ENCODE measurements around the gene SAMD4B. TPM values are rescaled to one million over a fixed set of nuclear protein-coding genes. Genes with fewer than 3 reads are reported as not detected.

Gene SAMD4B
- total RNA-seq, 3 donors from 2014 or later, result 57.4 to 65.2 (median 59.7) TPM

GRCh38 chr19:39415111-39416046, 73.2 kb downstream of the SAMD4B start:
- H3K4me3 ChIP-seq, result peak overlapping the region in 2 of 3 donors; percentile 81 to 98
- TF ChIP-seq, protein P1, sequence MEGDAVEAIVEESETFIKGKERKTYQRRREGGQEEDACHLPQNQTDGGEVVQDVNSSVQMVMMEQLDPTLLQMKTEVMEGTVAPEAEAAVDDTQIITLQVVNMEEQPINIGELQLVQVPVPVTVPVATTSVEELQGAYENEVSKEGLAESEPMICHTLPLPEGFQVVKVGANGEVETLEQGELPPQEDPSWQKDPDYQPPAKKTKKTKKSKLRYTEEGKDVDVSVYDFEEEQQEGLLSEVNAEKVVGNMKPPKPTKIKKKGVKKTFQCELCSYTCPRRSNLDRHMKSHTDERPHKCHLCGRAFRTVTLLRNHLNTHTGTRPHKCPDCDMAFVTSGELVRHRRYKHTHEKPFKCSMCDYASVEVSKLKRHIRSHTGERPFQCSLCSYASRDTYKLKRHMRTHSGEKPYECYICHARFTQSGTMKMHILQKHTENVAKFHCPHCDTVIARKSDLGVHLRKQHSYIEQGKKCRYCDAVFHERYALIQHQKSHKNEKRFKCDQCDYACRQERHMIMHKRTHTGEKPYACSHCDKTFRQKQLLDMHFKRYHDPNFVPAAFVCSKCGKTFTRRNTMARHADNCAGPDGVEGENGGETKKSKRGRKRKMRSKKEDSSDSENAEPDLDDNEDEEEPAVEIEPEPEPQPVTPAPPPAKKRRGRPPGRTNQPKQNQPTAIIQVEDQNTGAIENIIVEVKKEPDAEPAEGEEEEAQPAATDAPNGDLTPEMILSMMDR (IDR thresholded peaks at IDR 0.05), result no peak
- no peak for TF ChIP-seq POLR2A (IDR thresholded peaks at IDR 0.05)
- TF ChIP-seq POLR2AphosphoS5 (IDR thresholded peaks at IDR 0.05), result no peak
- no peaks in the 10 kb centered on the region for H3K27me3 ChIP-seq

GRCh38 chr19:39416152-39417120, 74.2 kb downstream of the SAMD4B start:
- H3K4me3 ChIP-seq, result peak overlapping the region in 1 of 3 donors; percentile 98

More at GRCh38 chr19:39415111-39416046, 73.2 kb downstream of the SAMD4B start:
- Histone ChIP-seq H3K4me1 (no peaks in the 10 kb centered on the region), H3K9me3 (no peaks in the 10 kb centered on the region), H3K27ac (peak overlapping the region; percentile 25 to 100), H3K36me3 (no peaks in the 10 kb centered on the region)
- no peak for DNase-seq (ENCODE audit: low spot score in 2 of 2)
- intact Hi-C loops (cut with DNase I; ENCODE audit: low total_unique reads), result no loop called here

DNA sequence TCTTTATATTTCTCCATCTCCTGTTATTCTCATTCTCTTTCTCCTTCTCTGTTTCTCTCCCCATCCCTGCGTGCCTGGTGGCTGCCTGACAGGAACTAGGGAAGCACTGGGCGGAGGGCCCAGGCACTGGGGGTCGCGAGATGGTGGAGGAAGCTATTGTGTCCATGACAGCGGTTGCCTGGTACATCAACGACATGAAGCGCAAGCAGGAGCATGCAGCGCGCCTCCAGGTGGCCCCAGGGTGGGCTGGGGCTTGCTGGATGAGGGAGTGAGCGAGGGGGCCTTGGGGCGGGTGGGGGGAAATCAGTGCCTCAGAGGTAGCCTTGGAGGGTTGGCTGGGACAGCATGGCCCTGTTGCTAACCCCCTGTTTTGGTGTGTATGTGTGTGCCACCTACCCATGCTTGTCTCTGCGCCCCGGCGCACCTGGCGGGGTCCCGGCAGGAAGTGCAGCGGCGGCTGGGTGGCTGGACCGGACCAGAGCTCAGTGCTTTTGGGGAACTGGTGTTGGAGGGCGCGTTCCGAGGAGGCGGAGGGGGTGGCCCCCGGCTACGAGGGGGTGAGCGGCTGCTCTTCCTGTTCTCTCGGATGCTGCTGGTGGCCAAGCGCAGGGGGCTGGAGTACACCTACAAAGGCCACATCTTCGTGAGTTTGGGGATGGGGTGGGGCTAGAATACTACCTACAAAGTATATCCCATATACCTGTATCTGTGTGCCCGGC, 75.4 kb downstream of the SAMD4B start:
- DNase-seq (ENCODE audit: low spot score in 2 of 2), result no peak
- H3K27me3 ChIP-seq, result no peaks in the 10 kb centered on the region
- no peaks in the 10 kb centered on the region for H3K4me1 ChIP-seq
- H3K4me3 ChIP-seq, result no peak overlapping the region
- peak overlapping the region in 1 of 2 donors; percentile 3 for H3K27ac ChIP-seq
- H3K36me3 ChIP-seq, result no peaks in the 10 kb centered on the region
- intact Hi-C loops (cut with DNase I; ENCODE audit: low total_unique reads), result no loop called here
- TF ChIP-seq, protein P1 (IDR thresholded peaks at IDR 0.05), result no peak
- no peak for TF ChIP-seq POLR2A (IDR thresholded peaks at IDR 0.05)
- H3K9me3 ChIP-seq, result no peaks in the 10 kb centered on the region

More at GRCh38 chr19:39416152-39417120, 74.2 kb downstream of the SAMD4B start:
- peak overlapping the region; percentile 5 to 100 for H3K27ac ChIP-seq
- TF ChIP-seq, protein P1 (IDR thresholded peaks at IDR 0.05), result no peak
- TF ChIP-seq POLR2A (IDR thresholded peaks at IDR 0.05) (no peak), POLR2AphosphoS5 (IDR thresholded peaks at IDR 0.05) (no peak)
- H3K4me1 ChIP-seq, result no peaks in the 10 kb centered on the region
- H3K27me3 ChIP-seq, result no peaks in the 10 kb centered on the region
- H3K36me3 ChIP-seq, result no peaks in the 10 kb centered on the region
- DNase-seq (ENCODE audit: low spot score in 2 of 2), result no peak
- intact Hi-C loops (cut with DNase I; ENCODE audit: low total_unique reads), result no loop called here
- H3K9me3 ChIP-seq, result no peaks in the 10 kb centered on the region

GRCh38 chr19:39419003-39419402, 76.8 kb downstream of the SAMD4B start:
- Histone ChIP-seq H3K36me3 (no peaks in the 10 kb centered on the region), H3K9me3 (no peaks in the 10 kb centered on the region), H3K4me1 (no peaks in the 10 kb centered on the region), H3K4me3 (no peak overlapping the region), H3K27me3 (no peaks in the 10 kb centered on the region), H3K27ac (no peak overlapping the region)
- DNase-seq (ENCODE audit: low spot score in 2 of 2), result no peak
- intact Hi-C loops (cut with DNase I; ENCODE audit: low total_unique reads), result no loop called here
- no peak for TF ChIP-seq POLR2A (IDR thresholded peaks at IDR 0.05)
- no peak for TF ChIP-seq POLR2AphosphoS5 (IDR thresholded peaks at IDR 0.05)
- TF ChIP-seq, protein P1 (IDR thresholded peaks at IDR 0.05), result no peak
